HCT116 (cell line): Measurements from ENCODE around the gene CLRN3. TPM values are rescaled to one million over a fixed set of nuclear protein-coding genes. Genes with fewer than 3 reads are reported as not detected.

Source experiments
- ATAC-seq: fragments of 200-7000 bp; cut with Tn5 transposase; 2 replicates; pipeline ENCODE4 v1.9.1; 2020; ENCODE audit warnings: mild to moderate bottlenecking, moderate library complexity
- BruUV-seq: library from RNA; stranded (reverse); fragments of 400-500 nt; replicated peaks from 2 replicates; lab custom pipeline; 2021; lab: Mats Ljungman, UMichigan
- CTCF ChIA-PET: fragments of 300-600 bp; sonication (Branson Sonifier 250); formaldehyde crosslinking; loops from one replicate; lab custom pipeline; 2021; ENCODE audit warnings: antibody characterized with exemption; lab: Charles Lee
- POLR2A ChIA-PET: fragments of 300-600, 350-600 bp; sonication (Branson Sonifier 250); formaldehyde crosslinking; loops from one replicate; lab custom pipeline; 2021; ENCODE audit warnings: antibody characterized with exemption; lab: Charles Lee
- RAD21 ChIA-PET, 2 experiments: fragments of 300-600 bp; sonication (Branson Sonifier 250); formaldehyde crosslinking; loops; one replicate each; lab custom pipeline; 2023; ENCODE audit warnings: low total read pairs in 2 of 2; ENCODE audit not compliant: uncharacterized antibody in 2 of 2, unreplicated experiment in 2 of 2, low non-redundant PET in 1 of 2; lab: Charles Lee
- DNase-seq: peaks from one replicate; pipeline ENCODE4 v3.0.0-alpha.2; 2010; ENCODE audit warnings: low read depth, low spot score
- H2AFZ ChIP-seq: fragments of 200-600 bp; shearing (Covaris generic), sonication (generic); 2 replicates; pipeline ENCODE4 v1.6.1; 2017; ENCODE audit warnings: low read depth, mixed run types, mixed read lengths, antibody characterized with exemption, low read length; ENCODE audit not compliant: poor library complexity, severe bottlenecking
- H3K27ac ChIP-seq: 2 replicates; pipeline ENCODE4 v1.5.1; 2012; ENCODE audit warnings: low read depth, low read length
- H3K27me3 ChIP-seq: fragments of 200-600 bp; sonication (generic); 2 replicates; pipeline ENCODE4 v1.6.1; 2016; ENCODE audit warnings: mixed run types, low read length, mixed read lengths; ENCODE audit not compliant: insufficient read depth
- H3K36me3 ChIP-seq, 2 experiments: fragments of 200-500 bp in 1 of 2; fragments of 200-600 bp in 1 of 2; sonication (Bioruptor generic) in 1 of 2; sonication (generic) in 1 of 2; 2 replicates each; pipeline versions ENCODE4 v1.5.1 to v1.6.1; 2014 to 2016; ENCODE audit warnings: low read length in 2 of 2, inconsistent platforms in 1 of 2, mixed read lengths in 1 of 2, mixed run types in 1 of 2; ENCODE audit not compliant: insufficient read depth in 2 of 2, control insufficient read depth in 1 of 2
- H3K4me1 ChIP-seq, 2 experiments: fragments of 200-600 bp in 1 of 2; sonication (generic) in 1 of 2; 2 replicates each; pipeline versions ENCODE4 v1.5.1 to v1.6.1; 2012 to 2017; ENCODE audit warnings: low read length in 2 of 2, inconsistent platforms in 1 of 2, mild to moderate bottlenecking in 1 of 2, mixed read lengths in 1 of 2, mixed run types in 1 of 2, moderate library complexity in 1 of 2; ENCODE audit not compliant: insufficient read depth in 2 of 2, control insufficient read depth in 1 of 2
- H3K4me2 ChIP-seq: fragments of 200-600 bp; sonication (generic); 2 replicates; pipeline ENCODE4 v1.6.1; 2017; ENCODE audit warnings: mixed run types, low read length, mixed read lengths
- H3K4me3 ChIP-seq, 2 experiments: fragments of 200-600 bp in 1 of 2; sonication (generic) in 1 of 2; replicated peaks in 1 of 2; 2 replicates each; pipeline ENCODE4 v1.5.1; 2011 to 2016; ENCODE audit warnings: low read length in 2 of 2, control low read depth in 1 of 2, low read depth in 1 of 2, mild to moderate bottlenecking in 1 of 2, mixed read lengths in 1 of 2, mixed run types in 1 of 2
- H3K79me2 ChIP-seq: fragments of 200-600 bp; sonication (generic); 2 replicates; pipeline ENCODE4 v1.6.1; 2017; ENCODE audit warnings: mild to moderate bottlenecking, mixed run types, low read length, moderate library complexity, mixed read lengths; ENCODE audit not compliant: insufficient read depth
- H3K9ac ChIP-seq: fragments of 200-600 bp; sonication (generic); 2 replicates; pipeline ENCODE4 v1.6.1; 2016; ENCODE audit warnings: low read length, mixed read lengths
- H3K9me2 ChIP-seq: fragments of 200-600 bp; sonication (generic), shearing (Covaris generic); 2 replicates; pipeline ENCODE4 v1.6.1; 2017; ENCODE audit warnings: mixed run types, mild to moderate bottlenecking, moderate library complexity; ENCODE audit not compliant: insufficient read depth
- H3K9me3 ChIP-seq, 2 experiments: fragments of 200-500 bp in 1 of 2; fragments of 200-600 bp in 1 of 2; sonication (Bioruptor generic) in 1 of 2; sonication (generic) in 1 of 2; 2 replicates each; pipeline ENCODE4 v1.6.1; 2014 to 2017; ENCODE audit warnings: low read length in 2 of 2, mixed read lengths in 2 of 2, inconsistent platforms in 1 of 2, low read depth in 1 of 2, mild to moderate bottlenecking in 1 of 2, mixed run types in 1 of 2, moderate library complexity in 1 of 2; ENCODE audit not compliant: control insufficient read depth in 1 of 2, insufficient read depth in 1 of 2
- H4K20me1 ChIP-seq: fragments of 200-600 bp; sonication (generic), shearing (Covaris generic); 2 replicates; pipeline ENCODE4 v1.6.1; 2017; ENCODE audit warnings: mixed run types, mild to moderate bottlenecking, moderate library complexity; ENCODE audit not compliant: insufficient read depth
- CBX3 ChIP-seq: IDR thresholded peaks from 2 replicates; pipeline ENCODE4 v1.6.1; 2012; ENCODE audit warnings: low read depth
- CEBPB ChIP-seq: IDR thresholded peaks from 2 replicates; pipeline ENCODE4 v1.6.1; 2012; ENCODE audit warnings: low read depth
- EGR1 ChIP-seq: IDR thresholded peaks from 2 replicates; pipeline ENCODE4 v1.6.1; 2012; ENCODE audit warnings: low read depth
- ELF1 ChIP-seq: IDR thresholded peaks from 2 replicates; pipeline ENCODE4 v1.6.1; 2012; ENCODE audit warnings: low read depth, borderline replicate concordance
- EZH2 ChIP-seq: fragments of 200-600 bp; sonication (generic); IDR thresholded peaks from 2 replicates; pipeline ENCODE4 v1.6.1; 2017; ENCODE audit warnings: antibody characterized with exemption, mixed run types
- FOSL1 ChIP-seq: IDR thresholded peaks from 2 replicates; pipeline ENCODE4 v1.6.1; 2012; ENCODE audit warnings: low read depth
- JUND ChIP-seq: IDR thresholded peaks from 2 replicates; pipeline ENCODE4 v1.6.1; 2012
- POLR2AphosphoS5 ChIP-seq: IDR thresholded peaks from 2 replicates; pipeline ENCODE4 v1.6.1; 2011; ENCODE audit warnings: mild to moderate bottlenecking, low read depth, low read length, moderate library complexity
- RAD21 ChIP-seq: IDR thresholded peaks from 2 replicates; pipeline ENCODE4 v1.6.1; 2012; ENCODE audit warnings: low read depth, mild to moderate bottlenecking
- SIN3A ChIP-seq: IDR thresholded peaks from 2 replicates; pipeline ENCODE4 v1.6.1; 2012; ENCODE audit warnings: low read depth
- SP1 ChIP-seq: IDR thresholded peaks from 2 replicates; pipeline ENCODE4 v1.6.1; 2012; ENCODE audit warnings: low read depth
- SRF ChIP-seq: IDR thresholded peaks from 2 replicates; pipeline ENCODE4 v1.6.1; 2012; ENCODE audit warnings: low read depth
- TCF7L2 ChIP-seq: IDR thresholded peaks from 2 replicates; pipeline ENCODE4 v1.7.0; 2011; ENCODE audit warnings: borderline replicate concordance, inconsistent platforms; ENCODE audit not compliant: insufficient read depth, insufficient read length; ENCODE audit errors: extremely low read depth
- ZBTB33 ChIP-seq: IDR thresholded peaks from 2 replicates; pipeline ENCODE4 v1.6.1; 2011; ENCODE audit warnings: mild to moderate bottlenecking, low read length, moderate library complexity; ENCODE audit not compliant: insufficient replicate concordance; ENCODE audit errors: extremely low read depth
- ZFX ChIP-seq: fragments of 450-650 bp; IDR thresholded peaks from 2 replicates; pipeline ENCODE4 v1.6.1; 2017
- ZNF274 ChIP-seq: fragments of 200-500 bp; sonication (Bioruptor generic); IDR thresholded peaks from 2 replicates; pipeline ENCODE4 v1.6.1; 2014; ENCODE audit warnings: mild to moderate bottlenecking, low read depth, low read length, inconsistent platforms
- intact Hi-C: fragments of 100-400 bp; cut with micrococcal nuclease; formaldehyde crosslinking; loops from 2 replicates; pipeline ENCODE4 v1.10.0; 2022
- total RNA-seq: library from RNA; stranded (reverse); gene quantifications from one replicate; pipeline ENCODE4 v1.2.1, GENCODE V29; 2021; ENCODE audit not compliant: unreplicated experiment
- TF ChIP-seq, protein P1 (sequence below): IDR thresholded peaks from 2 replicates; pipeline ENCODE4 v1.6.1; 2012
- TF ChIP-seq, protein P2 (sequence below): IDR thresholded peaks from 2 replicates; pipeline ENCODE4 v1.6.1; 2012

The CLRN3 gene
- total RNA-seq, 1 experiment from 2014 or later: 0.39 TPM

DNA sequence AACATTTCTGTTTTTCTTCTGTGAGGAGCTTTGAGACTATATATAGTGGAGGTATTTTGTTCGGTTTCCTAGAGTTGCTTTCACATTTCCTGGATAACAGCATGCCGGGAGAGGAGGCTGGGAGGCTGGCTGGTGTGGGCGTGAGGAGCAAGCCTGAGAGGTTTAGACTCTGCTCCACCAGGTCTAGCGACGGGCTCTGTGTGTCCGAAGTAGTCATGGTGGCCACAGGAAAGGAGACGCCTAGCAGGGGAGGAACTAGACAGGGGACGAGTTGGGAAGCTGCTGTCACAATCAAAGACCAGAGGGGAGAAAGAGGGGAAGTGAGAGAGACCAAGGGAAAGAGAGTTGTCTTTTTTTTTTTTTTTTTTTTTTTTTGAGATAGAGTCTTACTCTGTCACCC lies 33.7 kb upstream of the CLRN3 start:
- ATAC-seq (no peak), DNase-seq (no peak)
- H3K9me2 ChIP-seq: no peaks in the 10 kb centered on the region; the same call in 1 of the 2 replicates
- ChIA-PET POLR2A (no interaction called here), RAD21 (no interaction called here), CTCF (interaction anchor here (1.1 to 1.8 kb wide), 2 partner anchors 20 to 85 kb away, joined by 3 to 7 read pairs; partner anchors contain the start of gene PTPRE)
- H3K79me2 ChIP-seq: no peaks in the 10 kb centered on the region
- no peak overlapping the region for H3K4me3 ChIP-seq
- no peak overlapping the region for H3K4me2 ChIP-seq
- no peaks in the 10 kb centered on the region for H3K9me3 ChIP-seq
- no peaks in the 10 kb centered on the region for H3K36me3 ChIP-seq
- no peak overlapping the region for H3K9ac ChIP-seq
- BruUV-seq: no TSS peak
- no peak overlapping the region for H3K27ac ChIP-seq
- intact Hi-C loops: no loop called here
- H2AFZ ChIP-seq: no peak overlapping the region
- H4K20me1 ChIP-seq: no peaks in the 10 kb centered on the region
- TF ChIP-seq, protein P1, sequence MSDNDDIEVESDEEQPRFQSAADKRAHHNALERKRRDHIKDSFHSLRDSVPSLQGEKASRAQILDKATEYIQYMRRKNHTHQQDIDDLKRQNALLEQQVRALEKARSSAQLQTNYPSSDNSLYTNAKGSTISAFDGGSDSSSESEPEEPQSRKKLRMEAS: no peak
- TF ChIP-seq SRF (no peak), CBX3 (no peak), SP1 (no peak), ZFX (no peak), RAD21 (no peak), ELF1 (no peak), EGR1 (no peak), FOSL1 (no peak), ZBTB33 (no peak), JUND (no peak), TCF7L2 (no peak), SIN3A (no peak), POLR2AphosphoS5 (no peak), EZH2 (no peak), CEBPB (no peak), ZNF274 (no peak)
- TF ChIP-seq, protein P2, sequence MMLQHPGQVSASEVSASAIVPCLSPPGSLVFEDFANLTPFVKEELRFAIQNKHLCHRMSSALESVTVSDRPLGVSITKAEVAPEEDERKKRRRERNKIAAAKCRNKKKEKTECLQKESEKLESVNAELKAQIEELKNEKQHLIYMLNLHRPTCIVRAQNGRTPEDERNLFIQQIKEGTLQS: no peak
- peaks cover 34 to 51% of the 10 kb centered on the region in 2 experiments for H3K4me1 ChIP-seq
- no peaks in the 10 kb centered on the region for H3K27me3 ChIP-seq
